Measurements from ENCODE around the gene IDUA.

IDUA gene

GRCh38 chr4:1001561-1002130 lies 14.8 kb downstream of the IDUA start:
- DNase-seq: no peak

DNA sequence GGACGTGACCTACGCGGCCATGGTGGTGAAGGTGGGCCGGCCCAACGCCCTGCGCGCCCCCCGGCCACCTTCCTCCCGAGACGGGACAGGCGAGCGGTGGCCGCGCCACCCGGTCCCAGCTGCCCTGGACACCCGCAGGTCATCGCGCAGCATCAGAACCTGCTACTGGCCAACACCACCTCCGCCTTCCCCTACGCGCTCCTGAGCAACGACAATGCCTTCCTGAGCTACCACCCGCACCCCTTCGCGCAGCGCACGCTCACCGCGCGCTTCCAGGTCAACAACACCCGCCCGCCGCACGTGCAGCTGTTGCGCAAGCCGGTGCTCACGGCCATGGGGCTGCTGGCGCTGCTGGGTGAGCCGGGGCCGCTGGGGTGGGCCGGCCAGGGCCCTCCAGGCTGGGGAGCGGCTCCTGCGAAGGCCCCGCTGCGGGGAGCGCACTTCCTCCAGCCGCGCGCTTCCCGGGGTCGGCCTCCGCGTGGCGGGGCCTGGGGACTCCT lies 15.3 kb downstream of the IDUA start:
- DNase-seq: no peak

- no peak for DNase-seq
Measured at GRCh38 chr4:1002631-1003251, 15.9 kb downstream of the IDUA start.

DNA sequence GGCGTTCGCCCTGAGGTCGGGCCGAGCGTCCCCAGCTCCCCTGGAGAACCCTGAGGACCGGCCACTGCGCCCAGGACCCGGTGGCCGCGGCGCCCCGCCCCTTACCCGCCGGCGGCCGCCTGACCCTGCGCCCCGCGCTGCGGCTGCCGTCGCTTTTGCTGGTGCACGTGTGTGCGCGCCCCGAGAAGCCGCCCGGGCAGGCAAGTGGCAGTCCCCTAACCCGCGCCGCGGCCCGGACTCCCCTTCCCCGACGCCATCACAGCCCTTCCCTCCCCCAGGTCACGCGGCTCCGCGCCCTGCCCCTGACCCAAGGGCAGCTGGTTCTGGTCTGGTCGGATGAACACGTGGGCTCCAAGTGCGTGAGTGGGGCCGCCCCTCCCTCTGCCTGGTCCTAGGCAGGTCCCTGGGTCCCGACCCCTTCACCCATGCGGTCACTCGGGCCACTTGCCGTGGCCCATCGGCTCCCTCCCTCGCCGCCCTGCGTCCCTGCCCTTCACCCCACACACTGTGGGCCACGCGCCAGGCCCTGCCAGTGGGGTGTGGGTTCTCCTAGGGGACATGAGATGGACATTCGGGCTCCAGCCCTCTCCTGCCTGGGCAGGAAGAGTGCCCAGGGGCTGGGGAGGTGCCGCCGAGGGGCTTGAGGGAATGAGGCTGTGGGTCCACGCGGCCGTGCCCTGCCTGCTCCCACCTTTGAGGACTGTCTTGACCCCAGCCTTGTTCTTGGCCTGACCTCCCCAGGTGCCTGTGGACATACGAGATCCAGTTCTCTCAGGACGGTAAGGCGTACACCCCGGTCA lies 16.6 kb downstream of the IDUA start:
- DNase-seq: no peak

DNA sequence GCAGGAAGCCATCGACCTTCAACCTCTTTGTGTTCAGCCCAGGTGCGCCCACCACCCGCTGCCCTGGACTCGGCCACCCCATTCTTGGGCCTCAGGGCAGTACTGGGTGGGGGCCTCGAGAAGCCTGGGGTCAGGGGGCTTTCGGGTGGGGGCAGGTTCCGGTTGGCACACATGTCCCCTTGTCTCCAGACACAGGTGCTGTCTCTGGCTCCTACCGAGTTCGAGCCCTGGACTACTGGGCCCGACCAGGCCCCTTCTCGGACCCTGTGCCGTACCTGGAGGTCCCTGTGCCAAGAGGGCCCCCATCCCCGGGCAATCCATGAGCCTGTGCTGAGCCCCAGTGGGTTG lies 17.2 kb downstream of the IDUA start:
- DNase-seq: no peak

DNA sequence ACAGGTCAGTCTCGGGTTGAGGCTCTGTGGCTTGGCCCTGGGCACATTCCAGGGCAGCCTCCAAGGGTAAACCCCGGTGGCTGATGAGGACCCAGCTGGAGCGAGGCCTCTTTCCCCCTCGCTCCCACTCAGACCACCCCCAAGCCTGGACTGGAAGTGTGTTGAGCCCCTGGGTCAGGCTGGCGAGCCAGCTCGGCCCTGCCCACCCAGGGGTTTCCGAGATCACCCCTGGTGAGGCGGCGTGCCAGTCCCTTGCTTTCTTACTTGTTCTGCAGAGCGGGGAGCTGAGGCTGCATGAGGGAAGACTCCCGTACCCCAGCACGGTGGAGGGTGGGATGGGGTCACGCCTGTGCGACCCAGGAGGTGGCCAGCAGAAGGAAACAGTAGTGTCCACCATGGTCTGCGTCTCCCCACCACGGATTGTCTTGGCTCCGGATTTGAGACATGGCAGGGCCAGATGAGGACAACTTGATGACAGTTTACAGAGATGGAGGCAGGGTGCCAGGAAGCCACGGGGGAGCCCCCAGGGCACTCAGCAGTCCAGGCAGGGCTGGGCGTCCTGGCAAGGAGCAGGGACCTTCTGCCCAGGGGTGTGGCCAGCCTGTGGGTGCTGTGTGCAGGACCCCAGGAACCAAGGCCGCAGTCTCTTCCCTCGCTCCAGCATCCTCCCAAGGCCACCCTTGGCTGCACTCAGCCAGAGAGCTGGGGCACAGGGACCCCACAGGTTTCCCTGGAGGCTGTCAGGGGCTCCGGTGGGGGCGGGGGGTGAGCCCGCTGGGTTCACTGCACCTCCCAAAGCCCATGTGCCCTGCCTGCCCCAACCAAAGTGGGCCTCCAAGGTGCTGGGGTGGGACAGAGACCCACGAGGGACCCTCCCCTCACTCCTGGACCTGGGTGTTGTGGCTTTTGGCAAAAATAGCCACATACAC lies 18.0 kb downstream of the IDUA start:
- no peak for DNase-seq

- DNase-seq: no peak
Measured at GRCh38 chr4:1006856-1007255, 20.0 kb downstream of the IDUA start.

GRCh38 chr4:1008840-1009541 lies 22.1 kb downstream of the IDUA start:
- no peak for DNase-seq

DNA sequence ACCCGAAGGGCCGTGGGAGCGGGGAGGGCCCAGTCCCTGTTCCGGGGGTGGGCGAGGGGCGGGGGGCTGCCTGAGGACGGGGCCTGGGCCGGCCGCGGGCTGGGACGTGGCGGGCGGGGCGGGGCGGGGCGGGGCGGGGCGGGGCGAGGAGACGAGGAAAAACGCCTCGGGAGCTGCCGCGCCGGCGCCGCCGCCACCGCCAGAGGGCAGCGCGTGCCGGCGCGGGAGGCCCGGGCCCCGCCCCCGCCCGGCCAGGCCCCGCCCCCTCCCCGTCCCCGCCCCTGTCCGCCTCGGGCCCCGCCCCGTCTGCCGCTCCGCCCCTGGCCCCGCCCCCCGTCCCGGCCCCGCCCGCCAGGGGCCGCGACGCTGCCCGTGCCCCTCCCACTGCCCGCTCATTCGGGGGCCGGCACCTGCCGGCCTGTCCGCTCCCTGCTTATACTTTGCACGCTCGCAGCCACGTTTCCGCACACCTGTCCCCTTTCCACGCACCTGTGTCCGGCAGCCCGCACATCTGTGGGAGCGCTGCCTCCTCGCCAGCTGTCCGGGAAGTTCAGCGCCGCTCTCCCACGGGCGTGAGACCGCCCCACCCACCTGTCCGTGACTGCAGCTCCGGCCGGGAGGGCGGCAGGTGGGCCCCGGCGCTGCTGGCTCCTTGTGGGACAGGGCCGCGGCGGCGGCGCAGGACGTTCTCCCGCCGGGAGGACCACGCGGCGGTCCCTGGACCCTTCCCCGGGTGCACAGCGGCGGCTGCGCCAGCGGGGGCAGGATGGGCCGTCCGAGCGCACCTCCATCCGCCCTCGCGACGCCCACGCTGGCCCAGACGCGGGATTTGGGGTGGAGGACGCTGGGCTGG lies 22.9 kb downstream of the IDUA start:
- peak; percentile 30 for DNase-seq

GRCh38 chr4:1010395-1011021 lies 23.7 kb downstream of the IDUA start:
- DNase-seq: peak; percentile 17

GRCh38 chr4:1011022-1011665 lies 24.3 kb downstream of the IDUA start, which contains the start of gene FGFRL1:
Gene FGFRL1, plus strand, starts transcription at chr4:1011626. Its CDS starts 860 bp downstream, at chr4:1012486.
- DNase-seq: peak; percentile 28

DNA sequence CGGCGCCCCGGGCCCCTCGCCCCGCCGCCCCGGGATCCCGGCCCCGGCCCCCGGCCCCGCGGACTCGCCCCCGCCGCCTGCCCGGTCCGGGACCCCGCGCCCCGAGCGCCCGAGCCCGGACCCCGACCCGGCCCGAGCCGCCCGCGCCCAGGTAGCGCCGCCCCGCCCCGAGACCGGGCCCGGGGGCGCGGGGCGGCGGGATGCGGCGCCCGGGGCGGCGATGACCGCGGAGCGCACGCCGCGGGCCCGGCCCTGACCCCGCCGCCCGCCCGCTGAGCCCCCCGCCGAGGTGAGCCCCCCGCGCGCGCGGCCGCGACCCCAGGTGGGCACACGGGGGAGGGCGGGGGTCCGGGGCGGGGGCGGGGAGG lies 24.8 kb downstream of the IDUA start:
- no peak for DNase-seq

GRCh38 chr4:1012034-1012739 lies 25.3 kb downstream of the IDUA start:
- DNase-seq: no peak

DNA sequence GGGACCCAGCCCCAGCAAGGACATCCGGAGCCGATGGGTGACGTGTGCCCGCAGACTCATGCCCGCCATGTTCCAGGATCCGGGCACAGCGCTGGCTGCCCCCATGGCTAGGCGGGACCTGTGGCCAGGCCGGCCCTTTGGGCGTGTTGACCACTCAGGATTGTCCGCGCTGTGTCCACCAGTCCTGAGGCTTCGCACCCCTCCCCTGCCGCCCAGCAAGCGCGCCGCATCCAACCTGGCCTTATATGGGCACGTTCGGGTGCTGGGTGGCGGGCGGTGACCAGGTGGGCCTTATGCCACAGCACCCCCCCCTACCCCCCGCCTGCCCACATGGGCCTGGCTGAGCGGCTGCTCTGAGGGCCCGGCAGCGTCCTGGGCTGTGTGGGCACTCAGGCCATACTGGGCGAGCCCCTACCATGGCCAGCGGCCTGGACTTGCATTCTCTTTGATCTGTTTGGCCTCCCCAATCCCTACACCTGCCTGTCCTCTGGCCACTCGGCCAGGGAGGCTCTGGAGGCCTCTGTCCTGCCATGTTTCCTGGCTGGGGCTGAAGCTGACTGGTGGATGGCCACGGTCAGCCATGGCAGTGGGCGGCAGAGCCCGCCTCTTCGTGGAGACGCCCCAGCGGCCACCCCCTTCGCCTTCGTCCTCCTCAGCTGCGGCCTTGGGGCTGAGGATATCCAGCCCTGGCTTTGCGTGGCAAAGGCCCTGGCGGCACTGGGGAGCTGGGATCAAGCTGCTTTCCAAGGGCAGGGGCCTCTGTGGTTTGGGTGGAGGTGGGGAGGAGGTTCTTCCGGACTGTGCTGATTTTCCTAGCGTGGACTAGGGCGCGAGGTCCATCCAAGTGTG lies 26.6 kb downstream of the IDUA start:
- DNase-seq: no peak

DNA sequence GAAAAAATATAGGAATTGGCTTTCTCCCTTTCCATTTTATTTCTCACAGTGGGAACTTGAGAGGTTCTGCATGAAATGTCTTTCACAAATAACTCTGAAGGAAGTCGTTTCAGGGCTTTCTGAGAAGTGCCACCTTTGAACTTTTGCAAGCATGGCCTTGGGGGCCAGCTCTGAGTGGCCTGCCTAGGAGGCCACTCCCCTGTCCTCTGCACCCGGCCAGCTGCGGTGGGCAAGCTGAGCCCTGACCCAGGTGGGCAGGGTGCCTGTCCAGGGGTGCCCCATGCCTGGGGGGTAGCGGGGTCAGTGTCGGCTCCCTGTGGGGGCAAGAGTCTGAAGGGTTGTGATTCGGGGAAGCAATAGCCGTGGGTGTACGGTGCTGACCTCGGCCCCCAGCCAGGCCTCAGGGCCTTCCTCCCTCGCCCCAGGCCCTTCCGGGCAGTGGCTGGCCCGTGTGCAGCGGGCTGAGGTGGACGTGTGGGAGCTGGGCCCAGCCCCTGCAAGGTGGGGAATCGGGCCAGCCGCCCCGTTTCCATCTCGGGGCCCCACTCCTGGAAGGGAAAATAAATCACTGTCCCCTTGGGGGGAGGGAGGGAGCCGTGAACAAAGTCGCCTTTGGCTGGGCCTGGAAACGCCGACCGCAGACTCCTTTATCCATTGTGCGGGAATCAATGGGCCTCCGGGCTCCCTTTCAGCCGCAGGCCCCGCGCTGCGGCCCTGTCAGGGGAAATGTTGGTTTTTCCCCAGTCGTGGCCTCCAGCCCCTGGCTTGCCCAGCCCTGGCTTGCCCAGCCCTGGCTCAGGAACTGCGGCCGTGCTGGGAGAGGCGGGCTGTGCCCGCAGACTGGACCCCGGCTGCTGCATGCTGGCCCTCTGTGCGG lies 27.7 kb downstream of the IDUA start:
- no peak for DNase-seq

DNA sequence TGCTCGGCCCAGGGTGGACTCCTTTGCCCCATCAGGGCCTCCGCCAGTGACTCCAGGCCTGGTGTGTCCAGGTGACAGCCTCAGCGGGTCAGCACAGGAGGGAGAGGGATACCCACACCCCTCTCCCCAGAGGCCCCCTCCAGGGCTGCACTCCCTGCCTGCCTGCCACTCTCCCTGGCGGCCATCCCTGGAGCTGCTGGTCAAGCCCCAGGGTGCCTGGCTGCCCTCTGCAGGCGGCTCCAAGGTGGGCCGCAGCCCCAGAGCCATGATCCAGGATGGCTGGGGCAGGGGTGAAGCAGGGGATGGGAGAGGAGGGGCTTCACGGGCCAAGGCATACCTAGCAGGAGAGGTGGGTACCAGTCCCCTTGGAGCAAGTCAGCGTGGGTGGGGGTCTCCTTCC lies 28.3 kb downstream of the IDUA start:
- no peak for DNase-seq

- DNase-seq: no peak
Measured at GRCh38 chr4:1015746-1016145, 28.9 kb downstream of the IDUA start.

DNA sequence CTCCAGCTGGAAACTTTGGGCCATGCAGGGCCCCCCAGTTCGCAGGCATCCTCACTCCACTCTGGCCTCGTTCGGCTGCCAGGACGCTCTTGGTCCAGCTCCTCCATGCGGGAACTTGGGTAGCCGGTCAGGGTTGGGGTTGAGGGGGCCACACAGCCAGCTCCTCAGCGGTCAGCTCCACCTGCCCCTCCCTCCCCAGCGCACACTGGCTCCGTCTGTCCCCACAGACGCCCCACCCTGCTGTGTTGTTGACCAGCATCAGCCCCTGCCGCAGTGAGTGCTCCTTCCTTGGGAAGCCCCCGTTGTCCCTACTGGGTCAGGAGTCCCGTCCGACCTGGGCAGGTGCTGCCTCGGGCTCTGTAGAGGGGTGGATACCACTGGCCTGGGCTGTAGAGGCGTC lies 30.4 kb downstream of the IDUA start:
- DNase-seq: no peak
